GF-D8 (cell line): Measurements from ENCODE around the gene KRT81.
"Not testable (repeated sequence)": the region's sequence is repeated elsewhere in the genome, so short reads cannot be mapped to it uniquely, and the experiment has no call there.

Experiments
- DNase-seq: peaks from one replicate; lab custom pipeline; 2025; lab: John Stamatoyannopoulos, UW

The KRT81 gene

DNA sequence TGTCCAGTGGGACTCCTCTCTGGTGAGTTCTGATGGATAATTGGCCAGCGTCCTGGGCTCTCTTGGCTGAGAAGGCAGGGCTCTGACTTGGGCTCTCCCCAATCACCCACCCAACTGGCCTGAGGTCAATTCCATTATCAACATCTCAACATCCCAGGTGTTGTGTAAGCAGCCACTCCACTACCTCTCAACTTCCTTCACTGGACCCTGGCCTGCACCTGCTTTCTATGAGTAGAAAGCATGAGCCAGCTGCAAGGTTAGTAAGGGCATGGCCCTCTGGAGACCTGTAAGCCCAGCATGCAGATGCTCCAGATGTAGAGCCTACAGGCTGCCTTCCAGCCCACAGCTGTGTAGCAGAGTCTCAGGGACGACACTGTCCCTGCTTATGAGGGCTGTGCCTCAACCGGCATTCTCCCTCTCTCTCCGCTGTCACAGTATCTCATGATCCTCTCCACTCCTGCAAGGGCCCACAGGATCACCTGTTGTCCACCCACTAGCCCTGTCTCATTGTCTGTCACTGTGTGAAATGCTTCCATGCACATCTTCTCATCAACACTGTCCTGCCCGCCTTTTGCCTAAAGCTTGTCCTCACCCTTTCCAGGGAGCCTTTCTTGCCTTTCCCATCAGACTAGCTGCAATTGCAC, 5.4 kb upstream of the KRT81 start:
- no peak for DNase-seq

DNA sequence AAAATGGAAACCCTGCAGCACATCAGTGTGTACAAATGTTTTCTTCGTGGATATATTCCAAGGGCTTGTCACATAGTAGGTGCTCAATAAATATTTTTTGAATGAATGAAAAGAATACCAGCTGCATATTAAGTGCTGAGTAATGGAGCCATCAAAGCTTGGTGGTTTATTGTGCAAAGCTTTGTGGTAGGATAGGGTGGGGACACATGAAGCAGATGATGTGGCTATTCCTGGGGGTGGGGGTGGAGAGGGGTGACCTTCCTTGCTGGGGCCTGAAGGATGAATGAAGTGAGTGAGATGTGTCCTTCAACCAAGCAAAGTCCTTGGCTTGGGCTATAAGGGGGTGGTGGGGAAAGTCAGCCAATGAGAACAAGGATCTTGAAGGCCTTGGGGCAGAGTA, 4.3 kb upstream of the KRT81 start:
- DNase-seq = no peak

- no peak for DNase-seq
These were observed 3.5 kb upstream of the KRT81 start for GRCh38 chr12:52294803-52295202.

- no peak for DNase-seq
These were observed 2.6 kb upstream of the KRT81 start for GRCh38 chr12:52293926-52294325.

DNA sequence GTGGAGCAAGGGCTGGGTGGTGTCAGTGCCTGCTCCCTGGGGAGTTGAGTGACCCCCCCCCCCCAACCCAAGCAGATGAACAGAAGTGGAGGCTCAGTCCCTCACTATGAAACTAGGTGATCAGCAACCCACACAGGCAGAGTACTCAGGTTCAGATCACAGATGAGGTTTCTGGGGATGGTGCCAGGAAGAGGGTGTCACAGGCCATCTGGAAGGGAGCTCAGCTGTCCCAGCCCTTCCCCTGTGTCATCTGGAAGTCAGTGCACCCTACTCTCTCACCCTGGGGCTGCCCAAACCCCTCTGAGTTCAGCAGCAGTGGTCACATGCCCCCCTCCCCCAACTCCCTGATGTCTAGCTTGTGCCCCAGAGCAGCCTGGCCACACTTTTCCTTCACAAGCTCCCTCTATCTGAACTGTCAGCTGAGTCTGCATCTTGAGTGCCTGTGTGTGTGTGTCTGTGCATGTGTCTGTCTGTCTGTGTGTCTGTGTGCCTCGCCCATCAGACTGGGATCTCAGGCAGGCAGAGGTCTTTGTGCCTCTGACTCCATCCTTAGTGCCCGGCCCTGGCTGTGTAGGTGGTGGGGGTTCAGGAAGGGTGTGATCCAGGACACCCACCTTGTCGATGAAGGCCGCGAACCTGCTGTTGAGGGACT, 725 bp downstream of the KRT81 start:
- not testable (repeated sequence) for DNase-seq

GRCh38 chr12:52287816-52288805, 3.2 kb downstream of the KRT81 start:
- DNase-seq = not testable (repeated sequence)

DNA sequence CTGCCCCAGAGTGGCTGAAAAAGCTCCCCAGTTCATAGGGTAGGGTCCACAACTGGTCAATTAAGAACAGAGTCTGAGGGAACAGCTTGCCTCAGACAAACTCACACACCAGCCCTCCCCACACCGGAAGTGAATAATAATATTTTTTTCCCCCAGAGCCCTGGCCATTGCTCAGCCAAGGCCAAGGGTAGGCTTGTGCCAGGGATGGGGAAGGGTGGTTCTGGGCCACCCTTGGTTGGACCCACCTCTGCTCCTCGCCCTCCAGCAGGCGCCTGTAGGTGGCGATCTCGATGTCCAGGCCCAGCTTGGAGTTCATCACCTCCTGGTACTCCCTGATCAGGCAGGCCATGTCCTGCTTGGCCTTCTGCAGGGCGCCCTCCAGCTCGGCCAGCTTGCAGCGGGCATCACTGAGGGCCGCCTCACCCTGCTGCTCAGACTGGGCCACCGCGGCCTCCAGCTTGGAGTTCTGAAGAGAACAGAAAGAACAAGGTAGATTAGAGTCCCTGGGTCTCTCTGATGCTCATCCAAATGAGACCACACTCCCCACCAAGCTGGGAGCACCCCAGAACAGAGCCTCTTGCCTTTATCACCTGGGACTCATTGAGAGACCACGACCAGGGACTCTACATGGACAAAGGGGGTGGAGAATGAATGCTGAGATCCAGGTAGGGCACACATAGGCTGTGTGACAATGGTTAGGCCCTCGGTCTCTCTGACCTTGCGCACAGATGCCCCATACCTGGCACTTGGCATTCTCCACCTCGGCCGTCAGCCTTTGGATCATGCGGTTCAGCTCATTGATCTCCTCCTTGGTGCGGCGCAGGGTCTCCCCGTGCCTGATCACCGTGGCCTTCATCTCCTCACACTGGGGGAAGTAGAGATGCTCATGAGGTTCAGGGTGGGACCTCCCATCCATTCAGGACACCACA, 4.2 kb downstream of the KRT81 start:
- DNase-seq = not testable (repeated sequence)

DNA sequence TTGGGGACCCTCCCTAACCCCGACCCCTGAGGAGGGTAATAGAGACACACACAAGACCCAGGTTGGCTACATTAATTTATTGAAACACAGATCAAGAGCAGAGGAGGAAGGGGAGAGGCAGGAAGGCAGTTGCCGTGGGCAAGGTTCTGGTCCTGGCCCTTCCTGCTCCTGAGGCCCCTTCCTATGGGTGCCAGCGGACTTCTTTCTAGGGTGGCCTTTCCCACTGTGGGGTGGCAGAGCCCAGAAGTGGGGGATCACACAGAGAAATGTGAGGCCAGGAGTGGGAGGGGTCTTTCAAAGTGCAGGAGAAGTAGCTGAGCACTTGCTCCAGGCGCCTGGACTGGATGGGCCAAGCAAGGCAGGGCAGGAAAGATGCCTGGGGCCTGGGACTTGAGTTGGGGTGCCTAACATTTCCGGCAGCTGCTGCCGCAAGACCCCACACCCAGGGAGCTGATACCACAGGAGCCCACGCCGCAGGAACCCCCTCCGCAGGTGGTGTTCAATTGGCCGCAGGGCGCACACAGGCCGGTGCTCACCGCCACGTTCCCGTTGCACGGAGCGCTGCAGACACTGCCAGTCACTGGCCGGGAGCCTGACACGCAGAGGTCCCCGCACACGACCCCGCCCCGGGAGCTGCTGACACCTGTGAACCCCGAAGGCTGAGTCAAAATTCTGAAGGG, 5.3 kb downstream of the KRT81 start:
- DNase-seq = no peak

- DNase-seq = no peak
These were observed 6.1 kb downstream of the KRT81 start for GRCh38 chr12:52285172-52285745.

GRCh38 chr12:52284562-52285171, 6.7 kb downstream of the KRT81 start:
- no peak for DNase-seq

- no peak for DNase-seq
These were observed 10.4 kb downstream of the KRT81 start for GRCh38 chr12:52280796-52281560.

DNA sequence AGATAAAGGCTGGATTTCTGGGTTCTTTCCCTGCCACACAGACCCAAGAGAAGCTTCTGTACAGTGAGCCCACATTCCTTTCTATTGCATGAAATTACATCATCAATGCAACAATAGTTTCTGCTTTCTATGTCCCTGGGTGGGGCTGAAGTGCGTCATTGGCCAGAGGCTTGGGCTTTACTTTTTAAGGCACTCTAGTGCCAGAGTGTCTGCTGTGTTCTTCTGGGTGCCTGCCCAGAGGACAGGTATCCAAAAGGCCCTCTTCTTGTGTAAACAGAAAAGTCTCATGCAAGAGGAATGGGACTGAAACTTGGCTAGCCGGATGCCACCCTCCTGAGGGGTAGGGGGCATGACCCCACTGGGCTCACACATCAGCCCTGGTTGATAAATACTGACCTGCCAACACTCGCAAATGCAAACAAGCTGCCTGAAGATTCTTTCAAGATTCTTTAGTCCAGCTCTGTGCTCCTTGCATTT, 11.0 kb downstream of the KRT81 start:
- no peak for DNase-seq

GRCh38 chr12:52279422-52280318, 11.7 kb downstream of the KRT81 start:
- no peak for DNase-seq

GRCh38 chr12:52278575-52279421, 12.5 kb downstream of the KRT81 start:
- no peak for DNase-seq

GRCh38 chr12:52277486-52278245, 13.7 kb downstream of the KRT81 start:
- no peak for DNase-seq

GRCh38 chr12:52275686-52276085, 15.6 kb downstream of the KRT81 start:
- DNase-seq = no peak
